Inflammatory macrophage treated with lipopolysaccharide for 1 hour (primary cell): Measurements from ENCODE around the gene CCDC3.

Source experiments
- DNase-seq, 2 donors: peaks; one replicate each; pipeline ENCODE4 v3.0.0-alpha.2; 2020 to 2022

Gene CCDC3

DNA sequence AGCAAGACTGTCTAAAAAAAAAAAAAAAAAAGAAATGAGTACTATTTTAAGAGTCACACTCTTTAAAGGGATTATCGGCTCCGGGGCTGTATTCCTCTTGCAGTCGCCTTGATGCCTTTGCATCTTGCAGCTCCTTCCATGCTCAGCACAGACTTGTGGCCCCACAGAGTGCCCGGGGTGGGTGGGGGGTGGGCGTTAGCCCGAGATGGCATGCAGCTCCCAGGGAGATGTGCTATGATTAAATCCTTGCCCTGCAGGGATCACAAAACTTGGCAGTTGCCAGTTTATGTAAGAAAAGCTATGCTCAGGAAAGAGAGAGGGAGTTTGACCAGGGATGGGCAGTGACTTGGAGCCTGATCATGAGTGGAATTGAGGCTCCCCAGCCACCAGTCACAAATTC, 81.9 kb downstream of the CCDC3 start:
- DNase-seq, result no peak

DNA sequence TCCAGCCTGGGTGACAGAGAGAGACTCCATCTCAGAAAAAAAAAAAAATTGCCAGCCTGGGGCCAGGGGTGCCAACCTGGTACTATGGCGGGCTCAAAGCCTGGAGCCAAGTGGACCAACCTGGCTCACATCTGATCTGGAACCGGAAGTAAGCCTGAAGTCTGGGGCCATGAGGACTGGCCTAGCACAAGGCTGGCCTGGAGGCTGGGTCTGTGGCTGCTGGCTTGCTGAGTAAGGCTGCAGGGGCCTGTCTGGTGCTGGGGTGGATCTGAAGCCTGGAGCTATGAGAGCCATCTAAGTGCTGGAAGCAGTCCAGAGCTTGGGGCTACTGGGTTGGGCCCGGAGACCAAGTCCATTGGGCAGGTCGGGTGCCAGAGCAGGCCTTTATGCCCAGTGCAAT, 84.9 kb downstream of the CCDC3 start:
- DNase-seq, result no peak

DNA sequence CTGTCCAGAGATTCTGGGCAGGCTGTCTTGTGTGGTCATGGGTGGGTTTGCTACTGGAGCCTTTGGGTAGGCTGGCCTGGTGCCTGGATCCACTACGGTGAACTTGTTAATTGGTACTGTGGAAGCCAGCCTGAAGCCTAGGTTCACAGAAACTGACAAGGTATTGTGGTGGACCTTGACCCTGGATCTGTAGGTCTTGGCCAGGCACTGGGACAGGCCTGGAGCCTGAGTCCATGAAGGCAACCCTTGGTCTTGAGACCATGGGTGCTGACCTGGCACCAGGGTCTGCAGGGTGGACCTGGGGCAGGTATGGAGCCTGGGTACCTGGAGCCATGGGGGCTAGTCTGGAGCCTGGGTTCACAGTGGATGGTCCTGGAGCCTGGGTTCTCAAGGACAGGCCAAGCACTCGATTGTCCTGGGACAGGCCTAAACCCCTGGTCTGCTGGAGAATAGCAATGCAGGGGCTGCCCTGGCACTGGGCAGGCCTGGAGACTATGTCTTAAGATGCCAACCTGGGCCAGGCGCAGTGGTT, 85.8 kb downstream of the CCDC3 start:
- no peak for DNase-seq

DNA sequence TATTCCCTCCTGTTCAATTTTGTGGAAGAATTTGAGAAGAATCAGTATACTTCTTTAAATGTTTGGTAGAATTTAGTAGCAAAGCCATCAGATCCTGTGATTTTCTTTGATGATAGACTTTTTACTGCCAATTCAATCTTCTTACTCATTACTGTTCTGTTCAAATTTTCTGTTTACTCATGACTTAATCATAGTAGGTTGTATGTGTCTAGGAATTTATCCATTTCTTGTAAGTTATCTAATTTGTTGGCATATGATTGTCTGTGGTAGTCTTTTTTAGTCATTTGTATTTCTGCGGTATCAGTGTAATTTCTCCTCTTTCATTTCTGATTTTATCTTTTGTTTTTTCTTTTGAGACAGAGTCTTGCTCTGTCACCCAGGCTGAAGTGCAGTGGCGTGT, 87.4 kb downstream of the CCDC3 start:
- DNase-seq, result no peak

DNA sequence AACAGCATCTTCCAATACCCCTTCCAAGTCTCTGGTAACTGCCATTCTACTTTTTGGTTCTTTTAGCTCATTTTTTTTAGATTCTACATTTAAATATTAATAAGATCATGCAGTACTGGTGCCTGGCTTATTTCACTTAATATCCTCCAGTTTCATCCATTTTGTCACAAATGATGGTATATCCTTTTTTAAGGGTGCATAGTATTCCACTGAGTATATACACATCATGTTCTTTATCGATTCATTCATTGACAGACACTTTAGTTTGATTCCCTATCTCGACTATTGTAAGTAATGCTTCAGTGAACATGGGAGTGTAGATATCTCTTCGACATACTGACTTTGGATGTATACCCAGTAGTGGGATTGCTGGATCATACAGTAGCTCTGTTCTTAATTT, 89.7 kb downstream of the CCDC3 start:
- DNase-seq, result no peak

DNA sequence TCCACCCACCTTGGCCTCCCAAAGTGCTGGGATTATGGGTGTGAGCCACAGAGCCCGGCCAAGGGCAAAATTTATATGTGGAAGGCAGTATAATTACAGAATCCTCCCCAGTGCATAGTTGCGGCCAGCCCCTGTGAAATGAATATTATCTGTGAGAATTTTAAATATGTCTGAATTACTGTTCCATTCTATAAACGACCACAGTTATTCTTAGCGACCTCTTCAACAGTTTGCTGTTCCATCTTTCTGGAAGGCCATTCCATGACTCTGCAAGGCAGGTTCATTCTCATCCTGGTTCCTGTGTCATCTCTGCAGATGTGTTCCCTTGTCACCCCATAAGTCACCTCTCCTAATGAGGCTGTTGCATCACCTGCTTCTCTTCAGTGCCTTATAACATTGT, 90.7 kb downstream of the CCDC3 start:
- DNase-seq, result no peak

DNA sequence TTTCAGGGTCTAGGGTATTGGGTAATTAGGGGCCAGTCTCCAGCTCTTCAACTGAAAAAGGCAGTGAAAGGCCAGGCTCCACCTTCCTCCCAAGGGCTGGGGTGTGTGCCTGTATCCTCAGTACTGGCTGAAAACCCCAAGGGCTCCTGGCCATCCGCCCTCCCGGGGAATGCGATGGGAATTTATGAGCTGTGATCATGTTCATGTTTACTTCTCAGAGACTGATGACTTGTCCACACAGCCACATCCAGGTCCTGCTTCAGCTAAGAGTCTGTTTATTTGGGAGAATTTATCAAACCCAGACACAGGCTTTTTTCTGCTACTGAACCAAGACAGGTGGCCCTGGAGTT, 91.7 kb downstream of the CCDC3 start:
- DNase-seq, result no peak

DNA sequence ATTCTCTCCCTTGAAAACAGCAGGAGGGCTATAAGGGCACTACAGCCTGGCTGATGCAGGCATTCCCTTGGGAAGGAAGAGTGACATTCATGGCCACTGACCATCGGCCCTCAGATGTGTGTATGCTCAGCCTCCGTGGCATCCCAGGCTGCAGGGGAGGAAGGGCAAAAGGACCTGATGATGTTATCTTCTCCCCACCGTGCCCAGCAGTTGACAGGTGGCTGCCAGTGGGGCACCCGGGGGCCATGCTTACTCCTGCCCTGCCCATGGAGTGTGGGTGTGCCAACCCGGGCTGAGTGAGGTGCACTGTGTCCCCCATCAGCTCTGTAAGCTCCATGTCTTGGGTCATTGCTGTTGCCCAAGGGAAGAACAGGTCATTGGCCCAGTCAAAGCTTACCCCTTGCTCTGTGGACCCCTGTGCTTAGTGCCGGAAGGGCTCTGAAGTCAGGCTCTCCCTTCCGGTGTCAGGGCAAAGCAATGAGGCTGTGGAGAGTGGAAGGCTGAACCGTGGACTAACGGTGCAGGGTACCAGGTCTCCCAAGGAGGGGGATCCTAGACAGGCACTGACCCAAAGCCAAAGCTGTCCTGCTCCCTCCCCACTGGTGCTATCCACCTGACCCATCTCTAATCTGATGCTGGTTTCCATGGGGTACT, 92.2 kb downstream of the CCDC3 start:
- DNase-seq, result no peak

DNA sequence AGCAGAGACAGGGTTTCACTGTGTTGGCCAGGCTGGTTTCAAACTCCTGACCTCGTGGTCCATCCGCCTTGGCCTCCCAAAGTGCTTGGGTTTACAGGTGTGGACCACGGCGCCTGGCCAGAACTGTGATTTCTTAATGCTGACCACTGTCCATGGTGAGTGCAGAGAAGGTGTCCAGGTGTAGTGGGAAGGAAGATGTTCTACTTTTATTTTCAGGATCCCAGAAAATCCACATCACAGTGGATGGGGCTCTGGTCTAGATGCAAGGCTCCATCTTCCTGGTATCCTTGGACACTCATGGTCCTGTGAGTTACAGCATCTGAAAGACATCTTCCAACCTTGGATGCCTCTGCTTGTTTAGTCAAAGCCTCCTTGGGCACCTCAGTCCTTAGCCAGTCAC, 92.7 kb downstream of the CCDC3 start:
- no peak for DNase-seq

DNA sequence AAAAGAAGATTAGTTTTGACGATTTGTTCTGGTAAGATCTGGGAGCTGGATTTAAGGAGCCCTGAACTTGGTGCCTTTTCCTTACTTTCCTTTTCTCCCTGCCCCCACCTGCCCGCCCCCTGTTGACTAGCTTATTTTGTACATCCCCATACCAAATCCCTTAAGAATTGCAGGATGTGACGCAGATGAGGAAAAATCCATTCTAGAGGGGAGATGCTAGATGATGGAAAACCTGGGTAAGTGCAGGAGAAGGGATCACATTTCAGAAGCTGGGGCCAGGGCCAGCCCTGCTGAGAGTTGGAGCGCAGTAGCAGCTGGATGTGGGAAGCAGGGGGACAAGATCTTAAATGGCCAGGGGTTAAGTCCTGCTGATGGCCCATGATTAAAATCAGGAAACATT, 93.9 kb downstream of the CCDC3 start:
- no peak for DNase-seq

DNA sequence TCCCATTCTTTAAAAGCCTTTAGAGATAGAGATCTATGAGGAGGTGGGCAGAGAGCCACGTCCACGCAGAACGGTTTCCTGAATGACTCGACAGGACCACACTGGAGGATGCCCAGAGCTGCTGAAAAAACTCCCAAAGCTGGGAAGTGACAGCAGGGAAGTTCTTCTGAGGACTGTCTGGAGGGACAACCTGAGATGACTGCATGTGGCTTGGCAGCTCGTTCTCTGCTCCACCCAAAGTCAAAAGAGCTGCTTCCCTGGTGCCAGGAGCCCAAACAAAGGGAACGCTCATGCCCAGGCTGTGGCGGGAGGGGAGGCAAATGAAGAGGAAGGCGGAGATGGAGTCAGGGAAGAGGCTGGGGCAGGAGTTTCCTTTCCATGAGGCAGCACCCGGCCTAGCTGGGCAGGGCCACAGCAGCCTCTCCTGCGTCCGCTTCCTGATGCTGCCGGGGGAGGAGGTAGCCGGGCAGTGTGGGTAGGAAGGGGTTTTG, 95.4 kb downstream of the CCDC3 start:
- no peak for DNase-seq

DNA sequence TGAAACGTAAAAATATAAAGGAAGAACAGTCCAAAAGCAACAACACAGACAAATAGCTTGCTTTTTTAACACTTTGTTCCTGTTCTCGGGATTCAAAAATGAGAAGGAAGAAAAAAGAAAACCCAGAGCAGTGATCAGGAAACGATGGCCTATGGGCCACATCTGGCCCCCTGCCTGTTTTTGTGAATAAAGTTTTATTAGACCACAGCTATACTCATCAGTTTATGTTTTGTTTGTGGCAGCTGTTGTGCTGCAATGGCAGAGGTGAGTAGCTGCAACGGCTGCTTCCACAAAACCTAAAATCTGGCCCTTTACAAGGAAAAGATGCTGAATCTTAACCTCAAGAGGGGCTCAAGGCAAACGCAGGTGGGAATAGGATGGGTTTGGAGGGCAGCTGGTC, 96.4 kb downstream of the CCDC3 start:
- DNase-seq, result no peak

DNA sequence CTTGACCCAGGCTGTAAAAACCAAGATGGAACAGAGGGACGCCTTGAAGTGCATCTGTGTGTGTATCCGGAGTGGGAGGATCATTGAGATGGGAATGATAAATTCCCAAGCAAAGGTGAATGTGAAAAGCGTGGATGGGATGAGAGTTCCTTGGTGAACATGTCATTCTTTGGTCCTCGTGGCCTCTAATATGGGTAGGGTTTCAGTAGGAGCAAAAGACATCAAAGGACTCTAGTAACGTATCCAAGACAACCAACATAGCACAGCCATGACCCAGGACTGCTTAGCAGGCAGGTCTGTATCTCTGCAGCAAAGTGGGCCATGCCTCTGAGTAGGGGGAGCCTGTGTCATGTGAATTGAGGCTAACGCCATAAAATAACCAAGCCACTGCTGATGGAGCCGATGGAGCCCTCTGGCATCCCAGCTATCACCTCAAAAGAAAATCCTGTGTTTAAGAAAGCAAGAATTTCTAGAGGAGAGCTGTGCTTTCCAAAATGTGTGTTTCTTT, 98.6 kb downstream of the CCDC3 start:
- DNase-seq, result no peak

DNA sequence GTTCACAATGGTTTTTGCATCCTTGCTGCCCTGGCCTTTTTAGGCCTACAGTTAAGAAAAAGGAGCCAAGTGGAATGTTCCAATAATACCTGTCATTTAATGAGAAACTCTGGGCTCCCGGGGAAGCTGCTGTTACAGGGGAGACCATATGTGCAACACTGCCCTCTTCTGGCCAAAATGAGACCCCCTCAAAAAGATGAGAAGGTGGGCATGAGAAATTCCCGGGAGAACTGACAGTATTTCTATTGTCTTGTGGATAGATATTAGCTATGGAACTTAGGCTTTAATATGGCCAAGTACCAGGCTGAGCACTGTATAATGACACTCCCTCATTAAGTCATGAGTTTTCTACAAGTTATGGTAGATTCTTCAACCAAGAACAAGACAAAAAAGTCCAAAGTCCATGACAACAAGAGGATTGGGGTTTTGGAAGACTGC, 99.4 kb downstream of the CCDC3 start:
- DNase-seq, result peak; percentile 7 to 55

DNA sequence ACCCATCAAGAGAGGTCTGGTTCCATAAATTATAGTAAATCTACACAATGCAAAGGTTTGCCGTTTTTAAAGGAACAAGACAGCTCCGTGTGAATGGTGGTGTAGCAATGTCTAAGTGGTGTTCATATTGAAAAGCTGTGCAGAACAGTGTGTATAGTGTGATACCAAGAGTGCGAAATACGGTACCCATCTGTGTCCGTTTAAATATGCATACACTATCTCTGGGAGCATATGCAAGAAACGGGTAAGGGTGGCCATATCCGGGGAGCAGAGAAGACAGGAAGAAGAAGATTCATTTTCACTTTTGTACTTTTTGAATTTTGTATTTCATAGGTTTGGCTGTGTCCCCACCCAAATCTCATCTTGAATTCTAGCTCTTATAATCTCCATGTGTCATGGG, 102.0 kb downstream of the CCDC3 start:
- no peak for DNase-seq

DNA sequence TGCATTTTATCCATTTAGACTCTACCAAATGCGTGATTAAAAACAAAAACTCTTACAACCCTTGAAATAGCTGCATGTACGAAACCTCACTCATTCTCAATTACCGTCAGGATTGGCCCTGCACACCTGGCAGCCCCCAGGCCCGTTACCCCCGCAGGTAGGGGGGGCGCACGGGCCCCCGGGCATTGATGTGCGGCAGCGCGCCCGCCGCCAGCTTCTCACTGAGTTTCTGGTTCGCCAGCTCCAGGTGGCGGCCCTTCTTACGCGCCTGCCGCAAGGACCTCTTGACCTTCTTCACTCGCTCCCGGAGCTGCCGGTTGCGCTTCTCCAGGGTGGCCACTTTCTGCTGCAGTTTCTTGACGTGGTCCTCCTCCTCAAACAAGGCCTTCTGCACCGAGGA, 103.2 kb downstream of the CCDC3 start:
- no peak for DNase-seq

DNA sequence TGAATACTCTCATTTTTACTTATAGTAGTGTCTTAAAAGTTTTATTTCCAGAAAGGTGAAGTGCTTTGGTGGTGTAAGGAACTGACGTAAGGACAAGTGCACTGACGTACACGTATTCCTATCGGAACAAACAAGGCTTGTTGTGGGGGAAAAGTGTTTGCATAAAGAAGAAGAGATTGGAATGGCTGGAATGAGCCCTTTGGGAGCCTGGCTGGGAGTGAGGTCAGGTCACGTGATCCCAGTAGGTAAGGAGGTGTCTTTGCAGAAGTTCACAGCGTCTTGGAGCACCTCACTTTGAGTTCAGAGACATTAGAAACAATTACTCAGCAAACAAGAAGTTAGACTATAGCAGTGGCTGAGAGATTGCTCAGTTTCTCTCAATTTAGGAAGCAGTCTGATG, 104.2 kb downstream of the CCDC3 start:
- DNase-seq, result no peak

DNA sequence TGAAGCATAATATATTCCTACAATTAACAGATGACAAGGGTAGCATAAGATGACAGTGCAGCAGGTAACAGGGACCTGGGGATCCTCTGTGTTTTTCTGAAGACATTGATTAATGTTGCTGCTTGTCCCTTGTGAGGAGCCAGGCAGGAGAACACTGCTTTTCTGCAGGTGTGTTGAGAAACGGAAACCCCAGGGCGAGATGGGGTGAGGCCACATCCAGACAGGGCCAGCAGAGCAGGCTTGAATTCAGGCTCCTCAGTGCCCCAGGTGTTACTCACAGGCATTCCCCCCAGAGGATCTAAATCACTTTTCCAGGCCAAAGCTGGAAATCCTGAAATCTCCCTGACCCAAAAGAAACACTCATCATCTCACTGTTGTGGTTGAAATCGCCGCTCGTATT, 105.3 kb downstream of the CCDC3 start:
- no peak for DNase-seq

DNA sequence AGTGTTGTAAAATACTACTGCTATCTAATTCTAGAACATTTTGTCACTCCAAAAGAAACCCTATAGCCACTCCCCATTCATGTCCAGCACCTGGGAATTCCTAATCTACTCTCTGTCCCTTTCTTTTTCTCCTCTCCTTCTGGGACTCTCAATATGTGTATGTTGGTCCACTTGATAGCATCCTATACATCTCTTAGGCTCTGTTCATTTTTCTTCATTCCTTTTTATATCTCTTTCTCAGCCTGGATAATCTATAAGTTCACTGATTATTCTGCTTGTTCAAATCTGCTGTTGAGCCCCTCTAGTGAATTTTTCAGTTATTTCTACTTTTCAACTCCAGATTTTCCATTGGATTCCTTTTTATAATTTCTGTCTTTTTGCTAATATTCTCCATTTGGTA, 108.6 kb downstream of the CCDC3 start:
- DNase-seq, result no peak

DNA sequence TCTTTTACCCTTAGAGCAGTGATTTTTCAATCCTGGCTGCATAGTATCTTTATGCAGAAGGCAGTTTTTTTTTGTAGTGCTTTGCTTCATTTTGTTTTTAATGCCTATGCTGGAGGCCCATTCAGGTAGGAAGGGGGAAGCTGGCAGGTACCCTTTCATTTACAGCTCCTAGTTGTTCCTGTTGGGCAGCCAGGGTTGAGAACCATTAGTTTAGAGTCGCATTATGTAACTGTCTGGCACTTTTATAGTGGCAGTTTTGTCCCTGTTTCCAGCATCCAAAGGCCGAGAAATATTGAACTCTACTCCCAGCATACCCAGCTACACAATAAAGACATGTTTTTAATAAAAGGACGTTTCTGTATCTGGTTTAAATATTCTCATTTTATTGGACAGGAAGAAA, 110.6 kb downstream of the CCDC3 start:
- DNase-seq, result no peak

DNA sequence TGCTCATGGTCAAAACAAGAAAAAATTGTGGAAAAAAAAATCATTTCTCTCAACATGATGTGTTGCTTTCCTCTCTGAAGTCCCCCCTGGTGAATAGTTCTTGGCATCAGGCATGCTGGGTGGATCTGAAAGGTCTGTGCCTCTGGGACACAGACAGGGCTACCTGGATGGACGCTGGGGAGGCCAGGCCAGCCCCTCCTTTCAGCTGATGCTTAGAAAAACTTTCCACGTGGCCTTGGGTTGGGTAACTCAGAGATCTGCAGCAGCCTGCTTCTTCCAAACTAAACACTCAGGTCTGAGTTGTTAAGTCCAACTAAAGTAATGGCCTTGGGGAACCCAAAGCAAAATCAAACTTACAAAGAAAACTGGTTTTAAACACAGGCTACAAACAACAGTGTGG, 113.0 kb downstream of the CCDC3 start:
- DNase-seq, result no peak

DNA sequence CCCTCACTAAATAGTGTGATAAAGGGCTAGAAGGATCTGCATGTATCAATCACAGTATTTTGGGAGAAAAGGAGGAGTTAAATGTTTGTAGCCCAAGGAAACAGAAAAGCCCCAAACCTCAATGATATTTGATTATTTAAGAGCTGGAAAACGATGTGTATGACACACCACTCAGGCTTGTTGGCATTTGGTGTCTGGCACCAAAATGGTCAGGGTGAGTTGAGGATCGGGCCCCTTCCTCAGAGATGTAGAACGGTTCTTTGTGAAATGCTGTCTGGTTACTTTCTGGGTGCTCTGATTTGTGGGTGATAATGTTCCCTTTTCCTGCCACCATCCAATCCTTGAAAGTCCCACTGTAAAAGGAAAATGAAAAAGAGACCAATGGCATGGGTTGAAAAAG, 113.7 kb downstream of the CCDC3 start:
- DNase-seq, result no peak

DNA sequence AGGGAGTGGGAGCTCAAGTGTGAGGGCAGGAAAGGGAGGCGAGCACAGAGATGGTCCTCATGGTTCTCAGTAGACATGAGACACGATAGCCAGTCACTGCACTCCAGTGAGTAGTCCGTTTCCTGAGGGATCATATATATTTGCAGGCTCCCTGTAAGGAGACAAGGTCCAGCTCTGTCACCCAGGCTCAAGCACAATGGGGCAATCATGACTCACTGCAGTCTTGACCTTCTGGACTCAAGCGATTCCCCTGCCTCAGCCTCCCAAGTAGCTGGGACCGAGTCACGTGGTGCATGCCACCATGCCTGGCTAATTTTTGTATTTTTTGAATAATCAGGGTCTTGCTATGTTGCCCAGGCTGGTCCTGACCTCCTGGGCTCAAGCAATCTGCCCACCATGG, 116.7 kb downstream of the CCDC3 start:
- no peak for DNase-seq

DNA sequence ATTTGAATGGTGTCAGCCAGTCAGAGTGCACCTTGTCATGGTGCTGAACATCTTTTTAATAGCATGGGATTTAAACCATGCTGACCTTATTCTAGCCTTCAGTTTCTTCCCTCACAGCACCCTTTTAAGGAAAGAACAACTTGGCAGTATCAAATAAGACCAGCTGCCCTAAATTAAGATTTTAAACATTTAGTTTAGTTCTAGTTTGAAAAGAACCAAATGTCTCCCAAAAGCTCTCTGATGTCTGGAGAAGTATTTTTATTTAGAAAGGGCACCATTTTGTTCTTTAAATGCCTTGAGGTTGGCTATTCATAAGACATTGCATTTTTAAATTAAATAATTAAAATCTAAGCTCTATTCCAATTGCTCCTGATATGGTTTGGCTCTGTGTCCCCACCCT, 121.1 kb downstream of the CCDC3 start:
- no peak for DNase-seq

DNA sequence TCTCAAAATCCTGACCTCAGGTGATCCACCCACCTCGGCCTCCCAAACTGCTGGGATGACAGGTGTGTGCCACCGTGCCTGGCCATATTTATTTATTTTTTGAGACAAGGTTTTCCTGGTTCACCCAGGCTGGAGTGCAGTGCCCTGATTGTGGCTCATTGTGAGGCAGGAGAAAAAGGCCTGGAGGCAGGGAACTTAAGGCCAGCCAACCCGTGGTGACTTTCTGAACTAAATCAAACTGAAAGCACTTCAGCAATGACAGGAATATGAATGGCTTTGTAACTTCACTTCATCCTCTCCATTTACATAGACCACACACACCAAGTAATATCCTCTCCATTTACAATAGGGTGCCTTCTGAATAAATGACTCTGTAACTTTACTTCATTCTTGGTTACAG, 124.4 kb downstream of the CCDC3 start:
- DNase-seq, result no peak
